ENCODE results near the gene DNASE1.

DNA sequence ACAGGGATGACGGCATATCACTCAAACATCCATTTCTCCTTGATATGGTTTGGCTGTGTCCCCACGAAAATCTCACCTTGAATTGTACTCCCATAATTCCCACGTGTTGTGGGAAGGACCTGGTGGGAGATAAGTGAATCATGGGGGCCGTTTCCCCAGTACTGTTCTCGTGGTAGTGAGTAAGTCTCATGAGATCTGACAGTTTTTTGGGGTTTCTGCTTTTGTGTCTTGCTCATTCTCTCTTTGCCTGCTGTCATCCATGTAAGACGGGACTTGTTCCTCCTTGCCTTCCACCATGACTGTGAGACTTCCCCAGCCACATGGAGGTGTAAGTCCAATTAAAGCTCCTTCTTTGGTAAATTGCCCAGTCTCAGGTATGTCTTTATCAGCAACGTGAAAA, 32.5 kb downstream of the DNASE1 start:
- TF ChIP-seq, protein P1, sequence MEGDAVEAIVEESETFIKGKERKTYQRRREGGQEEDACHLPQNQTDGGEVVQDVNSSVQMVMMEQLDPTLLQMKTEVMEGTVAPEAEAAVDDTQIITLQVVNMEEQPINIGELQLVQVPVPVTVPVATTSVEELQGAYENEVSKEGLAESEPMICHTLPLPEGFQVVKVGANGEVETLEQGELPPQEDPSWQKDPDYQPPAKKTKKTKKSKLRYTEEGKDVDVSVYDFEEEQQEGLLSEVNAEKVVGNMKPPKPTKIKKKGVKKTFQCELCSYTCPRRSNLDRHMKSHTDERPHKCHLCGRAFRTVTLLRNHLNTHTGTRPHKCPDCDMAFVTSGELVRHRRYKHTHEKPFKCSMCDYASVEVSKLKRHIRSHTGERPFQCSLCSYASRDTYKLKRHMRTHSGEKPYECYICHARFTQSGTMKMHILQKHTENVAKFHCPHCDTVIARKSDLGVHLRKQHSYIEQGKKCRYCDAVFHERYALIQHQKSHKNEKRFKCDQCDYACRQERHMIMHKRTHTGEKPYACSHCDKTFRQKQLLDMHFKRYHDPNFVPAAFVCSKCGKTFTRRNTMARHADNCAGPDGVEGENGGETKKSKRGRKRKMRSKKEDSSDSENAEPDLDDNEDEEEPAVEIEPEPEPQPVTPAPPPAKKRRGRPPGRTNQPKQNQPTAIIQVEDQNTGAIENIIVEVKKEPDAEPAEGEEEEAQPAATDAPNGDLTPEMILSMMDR (IDR thresholded peaks at IDR 0.05 in 4 of 5, conservative IDR thresholded peaks at IDR 0.05 in 1 of 5): no peak
- TF ChIP-seq POLR2A (IDR thresholded peaks at IDR 0.05): no peak

All from gastrocnemius medialis (tissue), 4 donors.